NB4 (cell line): ENCODE measurements around the gene NAALAD2.
A peak's percentile ranks its signal among the peaks of the same experiment; 100 is the strongest.
"Not testable (repeated sequence)": the region's sequence is repeated elsewhere in the genome, so short reads cannot be mapped to it uniquely, and the experiment has no call there.

Source experiments
- DNase-seq: peaks from one replicate; pipeline ENCODE4 v3.0.0; 2010; ENCODE audit warnings: low read depth
- H3K4me3 ChIP-seq: one replicate; pipeline ENCODE4 v1.5.1; 2011; ENCODE audit warnings: mild to moderate bottlenecking, low read depth, low read length, moderate library complexity
- CTCF ChIP-seq: IDR thresholded peaks from one replicate; pipeline ENCODE4 v1.5.1; 2012; ENCODE audit warnings: low read depth, low read length
- MAX ChIP-seq: IDR thresholded peaks from 2 replicates; pipeline ENCODE4 v1.6.1; 2011; ENCODE audit warnings: low read depth, low read length
- MYC ChIP-seq: IDR thresholded peaks from 2 replicates; pipeline ENCODE4 v1.6.1; 2011; ENCODE audit warnings: low read depth, low read length
- POLR2A ChIP-seq: IDR thresholded peaks from 2 replicates; pipeline ENCODE4 v1.6.1; 2011; ENCODE audit warnings: mild to moderate bottlenecking; ENCODE audit not compliant: insufficient read length; ENCODE audit errors: extremely low read depth

NAALAD2 gene

GRCh38 chr11:90204832-90205646 lies 70.6 kb downstream of the NAALAD2 start:
- DNase-seq: peak; percentile 68
- H3K4me3 ChIP-seq: no peak overlapping the region
- TF ChIP-seq CTCF (peak; percentile 80), MAX (0 out of 2 replicates have a peak, but pooled peaks have one; percentile 11), MYC (no peak), POLR2A (no peak)

DNA sequence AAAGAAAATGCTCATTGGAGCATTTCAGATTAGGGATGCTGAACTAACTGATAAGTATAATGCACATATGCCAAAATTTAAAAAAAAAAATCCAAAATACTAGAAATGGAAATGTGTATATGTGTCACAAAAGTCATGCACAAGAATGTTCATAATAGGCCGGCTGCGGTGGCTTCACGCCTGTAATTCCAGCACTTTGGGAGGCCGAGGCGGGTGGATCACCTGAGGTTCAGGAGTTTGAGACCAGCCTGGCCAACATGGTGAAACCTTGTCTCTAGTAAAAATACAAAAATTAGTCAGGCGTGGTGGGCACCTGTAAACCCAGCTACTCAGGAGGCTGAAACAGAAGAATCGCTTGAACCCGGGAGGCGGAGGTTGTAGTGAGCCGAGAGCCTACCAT lies 73.5 kb downstream of the NAALAD2 start:
- not testable (repeated sequence) for H3K4me3 ChIP-seq, DNase-seq

DNA sequence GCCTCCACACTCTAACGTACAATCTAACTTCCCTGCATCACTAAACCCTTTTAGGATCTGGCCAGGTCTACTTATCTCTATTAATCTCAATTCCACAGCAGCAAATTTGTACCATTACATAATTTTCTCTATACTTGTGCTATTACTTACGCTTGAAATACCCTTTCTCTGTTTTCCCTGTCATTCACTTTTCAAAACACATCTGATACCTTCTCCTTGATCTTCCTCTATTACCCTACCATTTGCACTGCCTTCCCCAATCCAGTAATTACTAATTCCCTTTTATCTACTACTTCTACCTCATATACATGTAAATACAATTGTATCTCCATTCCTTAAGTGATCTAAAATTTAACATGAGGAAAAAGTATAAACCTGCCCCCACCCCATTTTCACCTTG lies 74.4 kb downstream of the NAALAD2 start:
- no peak for DNase-seq
- TF ChIP-seq POLR2A (no peak), MYC (no peak), CTCF (no peak), MAX (no peak)
- H3K4me3 ChIP-seq: no peak overlapping the region

GRCh38 chr11:90213322-90213721 lies 78.9 kb downstream of the NAALAD2 start:
- TF ChIP-seq MYC (no peak), POLR2A (no peak), MAX (no peak), CTCF (no peak)
- DNase-seq: no peak
- no peak overlapping the region for H3K4me3 ChIP-seq

GRCh38 chr11:90216611-90217010 lies 82.1 kb downstream of the NAALAD2 start:
- TF ChIP-seq CTCF (no peak), POLR2A (no peak), MYC (no peak), MAX (no peak)
- DNase-seq: no peak
- no peak overlapping the region for H3K4me3 ChIP-seq

- no peak for TF ChIP-seq MAX
- no peak for TF ChIP-seq CTCF
- no peak for TF ChIP-seq MYC
- no peak for TF ChIP-seq POLR2A
- peak overlapping the region; percentile 24 for H3K4me3 ChIP-seq
- peak; percentile 19 for DNase-seq
Observed at GRCh38 chr11:90218606-90219005, 84.1 kb downstream of the NAALAD2 start.
